Measurements from ENCODE around the gene RAC2.

The RAC2 gene

GRCh38 chr22:37210041-37210803, 33.8 kb downstream of the RAC2 start:
- no peak for DNase-seq (ENCODE audit: extremely low read depth, low read depth)
- no peak for TF ChIP-seq CTCF (IDR thresholded peaks at IDR 0.05; ENCODE audit: low read depth, low read length)

GRCh38 chr22:37209140-37209845, 34.8 kb downstream of the RAC2 start:
- no peak for TF ChIP-seq CTCF (IDR thresholded peaks at IDR 0.05; ENCODE audit: low read depth, low read length)
- no peak for DNase-seq (ENCODE audit: extremely low read depth, low read depth)

GRCh38 chr22:37208401-37209139, 35.5 kb downstream of the RAC2 start:
- DNase-seq (ENCODE audit: extremely low read depth, low read depth) = no peak
- no peak for TF ChIP-seq CTCF (IDR thresholded peaks at IDR 0.05; ENCODE audit: low read depth, low read length)

- TF ChIP-seq CTCF (IDR thresholded peaks at IDR 0.05; ENCODE audit: low read depth, low read length) = no peak
- no peak for DNase-seq (ENCODE audit: extremely low read depth, low read depth)
Observed at GRCh38 chr22:37207981-37208380, 36.1 kb downstream of the RAC2 start.

- no peak for DNase-seq (ENCODE audit: extremely low read depth, low read depth)
- TF ChIP-seq CTCF (IDR thresholded peaks at IDR 0.05; ENCODE audit: low read depth, low read length) = no peak
Observed at GRCh38 chr22:37206841-37207821, 36.9 kb downstream of the RAC2 start.

GRCh38 chr22:37206118-37206840, 37.8 kb downstream of the RAC2 start:
- DNase-seq (ENCODE audit: extremely low read depth, low read depth) = no peak

More at GRCh38 chr22:37206118-37206840, 37.8 kb downstream of the RAC2 start:
- no peak for TF ChIP-seq CTCF (IDR thresholded peaks at IDR 0.05; ENCODE audit: low read depth, low read length)

All from AG09319 (cell line).